HepG2 (cell line): ENCODE data around the gene ZNF48. TPM values are rescaled to one million over a fixed set of nuclear protein-coding genes. Genes with fewer than 3 reads are reported as not detected.

Experiments
- GATAD1 ChIP-seq: IDR thresholded peaks from 2 replicates; pipeline ENCODE4 v1.6.1; 2016; ENCODE audit warnings: missing genetic modification reagents, missing compliant biosample characterization
- SMARCE1 ChIP-seq: fragments of 450-650 bp; IDR thresholded peaks from 2 replicates; pipeline ENCODE4 v1.6.1; 2017; ENCODE audit warnings: borderline replicate concordance
- ZNF124 ChIP-seq: sonication (generic); formaldehyde crosslinking; IDR thresholded peaks from 2 replicates; pipeline ENCODE4 v1.4.0; 2020; ENCODE audit warnings: missing genetic modification reagents
- ZNF24 ChIP-seq: fragments of 450-650 bp; IDR thresholded peaks from 2 replicates; pipeline ENCODE4 v1.6.1; 2017; ENCODE audit warnings: antibody characterized with exemption, mild to moderate bottlenecking
- ZNF468 ChIP-seq: sonication (generic); formaldehyde crosslinking; IDR thresholded peaks from 2 replicates; pipeline ENCODE4 v1.8.0; 2022; ENCODE audit warnings: mild to moderate bottlenecking, moderate library complexity, missing genetic modification reagents
- polyA plus RNA-seq, 8 experiments: library from polyadenylated mRNA; depleted of rRNA in 3 of 8; stranded (reverse) in 7 of 8; unstranded in 1 of 8; fragments of >200 nt; fragmentation: Illumina TruSeq in 4 of 8; extraction: Trizol in 4 of 8; gene quantifications; 2 replicates each; pipeline versions ENCODE4 v1.2.1 to v1.2.3, GENCODE V29; 2011 to 2016; ENCODE audit warnings: low read depth in 4 of 8, missing spikeins in 1 of 8, mixed read lengths in 1 of 8; ENCODE audit not compliant: insufficient read depth in 1 of 8
- total RNA-seq, 5 experiments: library from RNA; depleted of rRNA; stranded (reverse); fragments of >200 nt; fragmentation: Illumina TruSeq; extraction: Trizol; gene quantifications; 2 replicates each; pipeline ENCODE4 v1.2.3, GENCODE V29; 2016; ENCODE audit warnings: low read depth in 1 of 5
- TF ChIP-seq, protein P1 (sequence below): sonication (generic); formaldehyde crosslinking; IDR thresholded peaks from 2 replicates; pipeline ENCODE4 v1.4.0; 2020; ENCODE audit warnings: missing genetic modification reagents, borderline replicate concordance
- TF ChIP-seq, protein P2 (sequence below): sonication (generic); formaldehyde crosslinking; IDR thresholded peaks from 2 replicates; pipeline ENCODE4 v1.8.0; 2023; ENCODE audit warnings: mild to moderate bottlenecking, missing genetic modification reagents
- TF ChIP-seq, protein P3 (sequence below): sonication (generic); formaldehyde crosslinking; IDR thresholded peaks from one replicate; pipeline ENCODE4 v1.5.1; 2020; ENCODE audit warnings: mild to moderate bottlenecking, missing genetic modification reagents; ENCODE audit errors: not compliant biosample characterization
- TF ChIP-seq, protein P4 (sequence below), 2 experiments: sonication (generic) in 1 of 2; formaldehyde crosslinking in 1 of 2; IDR thresholded peaks; 2 replicates each; pipeline versions ENCODE4 v1.6.1 to v1.9.0; 2014 to 2022; ENCODE audit warnings: antibody characterized with exemption in 1 of 2, borderline replicate concordance in 1 of 2, inconsistent platforms in 1 of 2, low read depth in 1 of 2, missing genetic modification reagents in 1 of 2
- TF ChIP-seq, protein P5 (sequence below): sonication (generic); formaldehyde crosslinking; IDR thresholded peaks from 2 replicates; pipeline ENCODE4 v1.5.0; 2020; ENCODE audit warnings: missing genetic modification reagents

Gene ZNF48
- total and polyA plus RNA-seq, 2 of the 13 experiments (the other 11 are each of a cell fraction or from before 2014, with no cell fraction given), result 9.9 to 12.3 TPM

DNA sequence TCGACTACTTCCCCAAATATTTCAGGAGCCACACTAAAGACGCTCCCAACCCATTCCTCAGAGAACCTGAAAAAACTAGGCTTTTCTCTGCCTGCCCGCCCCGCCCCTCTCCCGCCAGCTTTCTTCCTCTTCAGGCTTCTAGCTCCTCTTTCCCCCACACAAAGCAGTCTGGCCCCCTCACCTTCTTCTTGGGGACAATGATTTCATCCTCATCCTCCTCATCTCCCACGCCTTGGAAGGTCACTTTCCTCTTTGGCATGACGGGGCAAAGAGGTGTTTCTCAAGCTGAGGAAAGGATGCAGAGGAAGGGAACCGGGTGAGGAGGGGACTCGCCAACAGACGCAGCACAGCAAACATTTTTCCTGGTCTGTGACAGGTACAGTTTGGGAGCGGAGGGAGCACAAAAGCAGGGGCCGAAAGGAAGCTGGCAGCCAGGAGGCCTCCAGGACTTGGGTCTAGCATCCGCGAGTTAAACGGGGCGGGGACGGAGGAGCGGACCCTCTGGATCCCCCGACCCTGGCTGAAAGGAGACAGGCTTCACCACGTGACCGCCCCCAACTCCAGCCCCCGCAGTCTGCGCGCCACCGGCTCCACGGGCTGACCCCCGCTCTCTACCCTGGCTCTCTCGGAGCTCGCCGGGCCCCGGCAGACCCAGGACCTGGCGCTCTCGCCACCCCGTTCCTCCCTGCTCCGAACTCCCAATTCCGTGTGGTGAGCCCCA, 40.6 kb upstream of the ZNF48 start (continued):
- TF ChIP-seq, protein P1, sequence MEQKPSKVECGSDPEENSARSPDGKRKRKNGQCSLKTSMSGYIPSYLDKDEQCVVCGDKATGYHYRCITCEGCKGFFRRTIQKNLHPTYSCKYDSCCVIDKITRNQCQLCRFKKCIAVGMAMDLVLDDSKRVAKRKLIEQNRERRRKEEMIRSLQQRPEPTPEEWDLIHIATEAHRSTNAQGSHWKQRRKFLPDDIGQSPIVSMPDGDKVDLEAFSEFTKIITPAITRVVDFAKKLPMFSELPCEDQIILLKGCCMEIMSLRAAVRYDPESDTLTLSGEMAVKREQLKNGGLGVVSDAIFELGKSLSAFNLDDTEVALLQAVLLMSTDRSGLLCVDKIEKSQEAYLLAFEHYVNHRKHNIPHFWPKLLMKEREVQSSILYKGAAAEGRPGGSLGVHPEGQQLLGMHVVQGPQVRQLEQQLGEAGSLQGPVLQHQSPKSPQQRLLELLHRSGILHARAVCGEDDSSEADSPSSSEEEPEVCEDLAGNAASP (CRISPR knock-in tag), result no peak
- TF ChIP-seq SMARCE1, result no peak
- TF ChIP-seq GATAD1, result no peak
- TF ChIP-seq, protein P2, sequence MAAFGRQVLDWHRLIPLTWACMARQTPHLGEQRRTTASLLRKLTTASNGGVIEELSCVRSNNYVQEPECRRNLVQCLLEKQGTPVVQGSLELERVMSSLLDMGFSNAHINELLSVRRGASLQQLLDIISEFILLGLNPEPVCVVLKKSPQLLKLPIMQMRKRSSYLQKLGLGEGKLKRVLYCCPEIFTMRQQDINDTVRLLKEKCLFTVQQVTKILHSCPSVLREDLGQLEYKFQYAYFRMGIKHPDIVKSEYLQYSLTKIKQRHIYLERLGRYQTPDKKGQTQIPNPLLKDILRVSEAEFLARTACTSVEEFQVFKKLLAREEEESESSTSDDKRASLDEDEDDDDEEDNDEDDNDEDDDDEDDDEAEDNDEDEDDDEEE (CRISPR knock-in tag), result no peak
- TF ChIP-seq, protein P3, sequence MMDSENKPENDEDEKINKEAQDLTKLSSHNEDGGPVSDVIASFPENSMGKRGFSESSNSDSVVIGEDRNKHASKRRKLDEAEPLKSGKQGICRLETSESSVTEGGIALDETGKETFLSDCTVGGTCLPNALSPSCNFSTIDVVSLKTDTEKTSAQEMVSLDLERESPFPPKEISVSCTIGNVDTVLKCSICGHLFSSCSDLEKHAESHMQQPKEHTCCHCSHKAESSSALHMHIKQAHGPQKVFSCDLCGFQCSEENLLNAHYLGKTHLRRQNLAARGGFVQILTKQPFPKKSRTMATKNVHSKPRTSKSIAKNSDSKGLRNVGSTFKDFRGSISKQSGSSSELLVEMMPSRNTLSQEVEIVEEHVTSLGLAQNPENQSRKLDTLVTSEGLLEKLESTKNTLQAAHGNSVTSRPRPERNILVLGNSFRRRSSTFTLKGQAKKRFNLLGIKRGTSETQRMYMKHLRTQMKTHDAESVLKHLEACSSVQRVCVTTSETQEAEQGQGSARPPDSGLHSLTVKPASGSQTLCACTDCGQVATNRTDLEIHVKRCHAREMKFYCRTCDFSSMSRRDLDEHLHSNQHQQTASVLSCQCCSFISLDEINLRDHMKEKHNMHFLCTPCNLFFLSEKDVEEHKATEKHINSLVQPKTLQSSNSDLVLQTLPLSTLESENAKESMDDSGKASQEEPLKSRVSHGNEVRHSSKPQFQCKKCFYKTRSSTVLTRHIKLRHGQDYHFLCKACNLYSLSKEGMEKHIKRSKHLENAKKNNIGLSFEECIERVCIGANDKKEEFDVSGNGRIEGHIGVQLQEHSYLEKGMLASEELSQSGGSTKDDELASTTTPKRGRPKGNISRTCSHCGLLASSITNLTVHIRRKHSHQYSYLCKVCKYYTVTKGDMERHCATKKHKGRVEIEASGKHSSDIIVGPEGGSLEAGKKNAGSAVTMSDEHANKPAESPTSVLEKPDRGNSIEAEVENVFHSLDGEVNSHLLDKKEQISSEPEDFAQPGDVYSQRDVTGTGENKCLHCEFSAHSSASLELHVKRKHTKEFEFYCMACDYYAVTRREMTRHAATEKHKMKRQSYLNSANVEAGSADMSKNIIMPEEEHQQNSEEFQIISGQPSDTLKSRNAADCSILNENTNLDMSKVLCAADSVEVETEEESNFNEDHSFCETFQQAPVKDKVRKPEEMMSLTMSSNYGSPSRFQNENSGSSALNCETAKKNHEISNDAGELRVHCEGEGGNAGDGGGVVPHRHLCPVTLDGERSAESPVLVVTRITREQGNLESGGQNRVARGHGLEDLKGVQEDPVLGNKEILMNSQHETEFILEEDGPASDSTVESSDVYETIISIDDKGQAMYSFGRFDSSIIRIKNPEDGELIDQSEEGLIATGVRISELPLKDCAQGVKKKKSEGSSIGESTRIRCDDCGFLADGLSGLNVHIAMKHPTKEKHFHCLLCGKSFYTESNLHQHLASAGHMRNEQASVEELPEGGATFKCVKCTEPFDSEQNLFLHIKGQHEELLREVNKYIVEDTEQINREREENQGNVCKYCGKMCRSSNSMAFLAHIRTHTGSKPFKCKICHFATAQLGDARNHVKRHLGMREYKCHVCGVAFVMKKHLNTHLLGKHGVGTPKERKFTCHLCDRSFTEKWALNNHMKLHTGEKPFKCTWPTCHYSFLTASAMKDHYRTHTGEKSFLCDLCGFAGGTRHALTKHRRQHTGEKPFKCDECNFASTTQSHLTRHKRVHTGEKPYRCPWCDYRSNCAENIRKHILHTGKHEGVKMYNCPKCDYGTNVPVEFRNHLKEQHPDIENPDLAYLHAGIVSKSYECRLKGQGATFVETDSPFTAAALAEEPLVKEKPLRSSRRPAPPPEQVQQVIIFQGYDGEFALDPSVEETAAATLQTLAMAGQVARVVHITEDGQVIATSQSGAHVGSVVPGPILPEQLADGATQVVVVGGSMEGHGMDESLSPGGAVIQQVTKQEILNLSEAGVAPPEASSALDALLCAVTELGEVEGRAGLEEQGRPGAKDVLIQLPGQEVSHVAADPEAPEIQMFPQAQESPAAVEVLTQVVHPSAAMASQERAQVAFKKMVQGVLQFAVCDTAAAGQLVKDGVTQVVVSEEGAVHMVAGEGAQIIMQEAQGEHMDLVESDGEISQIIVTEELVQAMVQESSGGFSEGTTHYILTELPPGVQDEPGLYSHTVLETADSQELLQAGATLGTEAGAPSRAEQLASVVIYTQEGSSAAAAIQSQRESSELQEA, result no peak
- TF ChIP-seq ZNF468, result peak; percentile 51; the same call in 1 of the 2 replicates
- TF ChIP-seq, protein P4, sequence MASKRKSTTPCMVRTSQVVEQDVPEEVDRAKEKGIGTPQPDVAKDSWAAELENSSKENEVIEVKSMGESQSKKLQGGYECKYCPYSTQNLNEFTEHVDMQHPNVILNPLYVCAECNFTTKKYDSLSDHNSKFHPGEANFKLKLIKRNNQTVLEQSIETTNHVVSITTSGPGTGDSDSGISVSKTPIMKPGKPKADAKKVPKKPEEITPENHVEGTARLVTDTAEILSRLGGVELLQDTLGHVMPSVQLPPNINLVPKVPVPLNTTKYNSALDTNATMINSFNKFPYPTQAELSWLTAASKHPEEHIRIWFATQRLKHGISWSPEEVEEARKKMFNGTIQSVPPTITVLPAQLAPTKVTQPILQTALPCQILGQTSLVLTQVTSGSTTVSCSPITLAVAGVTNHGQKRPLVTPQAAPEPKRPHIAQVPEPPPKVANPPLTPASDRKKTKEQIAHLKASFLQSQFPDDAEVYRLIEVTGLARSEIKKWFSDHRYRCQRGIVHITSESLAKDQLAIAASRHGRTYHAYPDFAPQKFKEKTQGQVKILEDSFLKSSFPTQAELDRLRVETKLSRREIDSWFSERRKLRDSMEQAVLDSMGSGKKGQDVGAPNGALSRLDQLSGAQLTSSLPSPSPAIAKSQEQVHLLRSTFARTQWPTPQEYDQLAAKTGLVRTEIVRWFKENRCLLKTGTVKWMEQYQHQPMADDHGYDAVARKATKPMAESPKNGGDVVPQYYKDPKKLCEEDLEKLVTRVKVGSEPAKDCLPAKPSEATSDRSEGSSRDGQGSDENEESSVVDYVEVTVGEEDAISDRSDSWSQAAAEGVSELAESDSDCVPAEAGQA (IDR thresholded peaks at IDR 0.05; ENCODE audit: low read depth), result no peak
- TF ChIP-seq, protein P4 (CRISPR knock-in tag; IDR thresholded peaks at IDR 0.05; ENCODE audit: borderline replicate concordance), result no peak
- no peak for TF ChIP-seq ZNF24
- TF ChIP-seq ZNF124, result no peak
- TF ChIP-seq, protein P5, sequence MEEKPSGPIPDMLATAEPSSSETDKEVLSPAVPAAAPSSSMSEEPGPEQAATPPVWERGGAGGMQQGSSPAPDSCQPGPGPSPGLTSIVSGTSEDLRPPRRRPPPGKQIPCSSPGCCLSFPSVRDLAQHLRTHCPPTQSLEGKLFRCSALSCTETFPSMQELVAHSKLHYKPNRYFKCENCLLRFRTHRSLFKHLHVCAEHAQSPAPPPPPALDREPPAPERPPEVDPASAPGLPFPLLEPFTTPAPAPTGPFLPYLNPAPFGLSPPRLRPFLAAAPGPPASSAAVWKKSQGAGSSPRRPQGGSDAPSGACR (CRISPR knock-in tag), result no peak
